ENCODE results near the gene GXYLT1.
"Not testable (repeated sequence)": the region's sequence is repeated elsewhere in the genome, so short reads cannot be mapped to it uniquely, and the experiment has no call there.

DNA sequence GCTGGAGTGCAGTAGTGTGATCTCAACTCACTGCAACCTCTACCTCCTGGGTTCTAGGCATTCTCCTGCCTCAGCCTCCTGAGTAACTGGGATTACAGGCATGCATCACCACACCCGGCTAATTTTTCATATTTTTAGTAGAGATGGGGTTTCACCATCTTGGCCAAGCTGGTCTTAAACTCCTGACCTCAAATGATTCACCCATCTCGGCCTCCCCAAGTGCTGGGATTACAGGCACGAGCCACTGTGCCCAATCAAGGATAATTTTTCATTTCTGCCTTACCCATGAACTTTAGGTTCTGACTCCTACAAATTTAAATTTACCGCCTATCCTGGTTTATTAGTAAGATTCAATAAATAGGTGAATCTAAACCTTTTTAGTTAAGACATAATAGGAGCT is 37.9 kb downstream of the GXYLT1 start:
- TF ChIP-seq PAX5 (IDR thresholded peaks at IDR 0.05; ENCODE audit: insufficient read depth, low read length, severe bottlenecking); POLR2AphosphoS5 (IDR thresholded peaks at IDR 0.05; ENCODE audit: low read depth, low read length); POLR2A (IDR thresholded peaks at IDR 0.05; ENCODE audit: low read depth, low read length); SPI1 (IDR thresholded peaks at IDR 0.05; ENCODE audit: low read depth, low read length); TAF1 (IDR thresholded peaks at IDR 0.05; ENCODE audit: low read depth, low read length): not testable (repeated sequence)
